ENCODE data around the gene PEX5L.

Gene PEX5L

DNA sequence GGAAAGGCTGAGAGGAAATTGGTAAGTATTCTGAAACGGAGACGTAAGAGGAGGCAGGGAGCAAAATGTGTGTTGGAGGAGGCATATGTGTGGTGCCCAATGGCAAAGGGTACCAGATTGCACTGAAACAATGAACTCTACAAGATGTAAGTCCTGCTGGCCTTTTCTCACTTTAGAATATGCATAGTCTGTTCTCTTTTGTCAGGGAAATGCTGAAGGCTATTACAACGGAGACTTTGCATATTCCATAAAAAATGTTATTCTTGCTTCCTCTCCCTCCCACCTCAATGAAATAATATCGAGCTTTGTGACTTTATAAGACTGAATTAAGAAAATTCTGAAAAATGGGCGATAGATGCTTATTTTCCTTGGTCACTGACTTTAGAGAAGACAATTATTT, 85.9 kb downstream of the PEX5L start:
- H3K9me2 ChIP-seq (replicated peaks; ENCODE audit: insufficient read depth, low read length): no peaks in the 10 kb centered on the region
- no peaks in the 10 kb centered on the region for H3K9me3 ChIP-seq (ENCODE audit: insufficient read depth, low read length)
- no peak overlapping the region for H3K27ac ChIP-seq (ENCODE audit: low read depth, low read length)
- no peak overlapping the region for H2AFZ ChIP-seq (ENCODE audit: low read depth, low read length, severe bottlenecking)
- no peak overlapping the region for H3K4me2 ChIP-seq (ENCODE audit: low read depth, low read length, poor library complexity, severe bottlenecking)
- TF ChIP-seq, protein P1, sequence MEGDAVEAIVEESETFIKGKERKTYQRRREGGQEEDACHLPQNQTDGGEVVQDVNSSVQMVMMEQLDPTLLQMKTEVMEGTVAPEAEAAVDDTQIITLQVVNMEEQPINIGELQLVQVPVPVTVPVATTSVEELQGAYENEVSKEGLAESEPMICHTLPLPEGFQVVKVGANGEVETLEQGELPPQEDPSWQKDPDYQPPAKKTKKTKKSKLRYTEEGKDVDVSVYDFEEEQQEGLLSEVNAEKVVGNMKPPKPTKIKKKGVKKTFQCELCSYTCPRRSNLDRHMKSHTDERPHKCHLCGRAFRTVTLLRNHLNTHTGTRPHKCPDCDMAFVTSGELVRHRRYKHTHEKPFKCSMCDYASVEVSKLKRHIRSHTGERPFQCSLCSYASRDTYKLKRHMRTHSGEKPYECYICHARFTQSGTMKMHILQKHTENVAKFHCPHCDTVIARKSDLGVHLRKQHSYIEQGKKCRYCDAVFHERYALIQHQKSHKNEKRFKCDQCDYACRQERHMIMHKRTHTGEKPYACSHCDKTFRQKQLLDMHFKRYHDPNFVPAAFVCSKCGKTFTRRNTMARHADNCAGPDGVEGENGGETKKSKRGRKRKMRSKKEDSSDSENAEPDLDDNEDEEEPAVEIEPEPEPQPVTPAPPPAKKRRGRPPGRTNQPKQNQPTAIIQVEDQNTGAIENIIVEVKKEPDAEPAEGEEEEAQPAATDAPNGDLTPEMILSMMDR (IDR thresholded peaks at IDR 0.05; ENCODE audit: insufficient read depth, low read length, poor library complexity, severe bottlenecking): no peak
- TF ChIP-seq EZH2phosphoT487 (conservative IDR thresholded peaks at IDR 0.05; ENCODE audit: low read length): no peak
- H3K36me3 ChIP-seq (ENCODE audit: low read length): no peaks in the 10 kb centered on the region
- no peak overlapping the region for H3K9ac ChIP-seq (ENCODE audit: low read length)
- H3K4me3 ChIP-seq (ENCODE audit: insufficient read depth, low read length, poor library complexity, severe bottlenecking): no peak overlapping the region
- H3F3A ChIP-seq (ENCODE audit: insufficient read depth): no peaks in the 10 kb centered on the region
- H3K27me3 ChIP-seq (ENCODE audit: low read length): no peaks in the 10 kb centered on the region
- no peaks in the 10 kb centered on the region for H3K79me2 ChIP-seq (ENCODE audit: insufficient read depth, low read length)
- no peaks in the 10 kb centered on the region for H4K20me1 ChIP-seq (ENCODE audit: low read depth, low read length)

- Histone ChIP-seq H3K27ac (ENCODE audit: low read depth, low read length) (no peak overlapping the region), H3K4me3 (ENCODE audit: insufficient read depth, low read length, poor library complexity, severe bottlenecking) (no peak overlapping the region), H3K4me2 (ENCODE audit: low read depth, low read length, poor library complexity, severe bottlenecking) (peak overlapping the region; percentile 20)
These were observed 86.9 kb downstream of the PEX5L start for GRCh38 chr3:179949869-179950268.

GRCh38 chr3:179949412-179949811, 87.3 kb downstream of the PEX5L start:
- no peaks in the 10 kb centered on the region for H3K27me3 ChIP-seq (ENCODE audit: low read length)

More at GRCh38 chr3:179949869-179950268, 86.9 kb downstream of the PEX5L start:
- Histone ChIP-seq H3K36me3 (ENCODE audit: low read length) (no peaks in the 10 kb centered on the region), H3K9ac (ENCODE audit: low read length) (no peak overlapping the region), H3K27me3 (ENCODE audit: low read length) (no peaks in the 10 kb centered on the region), H3K79me2 (ENCODE audit: insufficient read depth, low read length) (no peaks in the 10 kb centered on the region), H3F3A (ENCODE audit: insufficient read depth) (no peaks in the 10 kb centered on the region), H3K9me3 (ENCODE audit: insufficient read depth, low read length) (no peaks in the 10 kb centered on the region), H3K9me2 (replicated peaks; ENCODE audit: insufficient read depth, low read length) (no peaks in the 10 kb centered on the region), H2AFZ (ENCODE audit: low read depth, low read length, severe bottlenecking) (no peak overlapping the region), H4K20me1 (ENCODE audit: low read depth, low read length) (no peaks in the 10 kb centered on the region)
- no peak for TF ChIP-seq EZH2phosphoT487 (conservative IDR thresholded peaks at IDR 0.05; ENCODE audit: low read length)
- TF ChIP-seq, protein P1 (IDR thresholded peaks at IDR 0.05; ENCODE audit: insufficient read depth, low read length, poor library complexity, severe bottlenecking): no peak

More at GRCh38 chr3:179949412-179949811, 87.3 kb downstream of the PEX5L start:
- Histone ChIP-seq H3K9me2 (replicated peaks; ENCODE audit: insufficient read depth, low read length) (no peaks in the 10 kb centered on the region), H3F3A (ENCODE audit: insufficient read depth) (no peaks in the 10 kb centered on the region), H3K9me3 (ENCODE audit: insufficient read depth, low read length) (no peaks in the 10 kb centered on the region), H3K4me3 (ENCODE audit: insufficient read depth, low read length, poor library complexity, severe bottlenecking) (no peak overlapping the region), H3K36me3 (ENCODE audit: low read length) (no peaks in the 10 kb centered on the region), H3K9ac (ENCODE audit: low read length) (no peak overlapping the region), H4K20me1 (ENCODE audit: low read depth, low read length) (no peaks in the 10 kb centered on the region), H3K27ac (ENCODE audit: low read depth, low read length) (no peak overlapping the region), H2AFZ (ENCODE audit: low read depth, low read length, severe bottlenecking) (no peak overlapping the region), H3K4me2 (ENCODE audit: low read depth, low read length, poor library complexity, severe bottlenecking) (peak overlapping the region; percentile 20), H3K79me2 (ENCODE audit: insufficient read depth, low read length) (no peaks in the 10 kb centered on the region)
- TF ChIP-seq, protein P1 (IDR thresholded peaks at IDR 0.05; ENCODE audit: insufficient read depth, low read length, poor library complexity, severe bottlenecking): no peak
- TF ChIP-seq EZH2phosphoT487 (conservative IDR thresholded peaks at IDR 0.05; ENCODE audit: low read length): no peak
